ENCODE data around the gene SDC4. TPM values are rescaled to one million over a fixed set of nuclear protein-coding genes. Genes with fewer than 3 reads are reported as not detected.

SDC4 gene
- total and polyA plus RNA-seq, 5 experiments from 2014 or later, result 0.09 to 0.31 (median 0.24) TPM; not detected in 1

DNA sequence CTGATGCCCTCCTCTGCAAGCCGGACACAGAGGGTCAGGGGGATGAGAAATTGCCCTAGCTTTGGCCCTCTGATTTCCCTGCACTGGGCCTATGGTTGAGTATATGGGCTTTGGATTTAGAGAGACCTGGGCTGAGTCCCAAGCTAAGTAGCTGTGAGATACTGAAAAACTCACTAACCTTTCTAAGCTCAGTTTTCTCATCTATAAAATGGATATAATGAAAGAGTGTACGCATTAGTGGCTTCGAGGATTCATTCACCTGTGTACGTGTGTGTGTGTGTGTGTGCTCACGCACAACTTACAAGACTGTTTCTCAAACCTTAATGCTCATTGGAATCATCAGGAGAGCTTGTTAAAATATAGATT lies 54.2 kb downstream of the SDC4 start:
- no peaks in the 10 kb centered on the region for H3K9me3 Mint-ChIP-seq
- H3K36me3 Mint-ChIP-seq, result no peaks in the 10 kb centered on the region
- DNase-seq (no peak), ATAC-seq (no peak)
- H3K27me3 Mint-ChIP-seq, result peaks cover 10 to 67% (median 35%) of the 10 kb centered on the region in 5 donors
- H3K4me1 Mint-ChIP-seq, result peaks cover 0 to 19% (median 13%) of the 10 kb centered on the region in 4 donors
- POLR2A ChIA-PET, result no interaction called here
- H3K4me3 Mint-ChIP-seq, result peak overlapping the region; percentile 69 to 84 (median 76)
- H3K27ac Mint-ChIP-seq, result peak overlapping the region in 1 of 10 donors; percentile 21

DNA sequence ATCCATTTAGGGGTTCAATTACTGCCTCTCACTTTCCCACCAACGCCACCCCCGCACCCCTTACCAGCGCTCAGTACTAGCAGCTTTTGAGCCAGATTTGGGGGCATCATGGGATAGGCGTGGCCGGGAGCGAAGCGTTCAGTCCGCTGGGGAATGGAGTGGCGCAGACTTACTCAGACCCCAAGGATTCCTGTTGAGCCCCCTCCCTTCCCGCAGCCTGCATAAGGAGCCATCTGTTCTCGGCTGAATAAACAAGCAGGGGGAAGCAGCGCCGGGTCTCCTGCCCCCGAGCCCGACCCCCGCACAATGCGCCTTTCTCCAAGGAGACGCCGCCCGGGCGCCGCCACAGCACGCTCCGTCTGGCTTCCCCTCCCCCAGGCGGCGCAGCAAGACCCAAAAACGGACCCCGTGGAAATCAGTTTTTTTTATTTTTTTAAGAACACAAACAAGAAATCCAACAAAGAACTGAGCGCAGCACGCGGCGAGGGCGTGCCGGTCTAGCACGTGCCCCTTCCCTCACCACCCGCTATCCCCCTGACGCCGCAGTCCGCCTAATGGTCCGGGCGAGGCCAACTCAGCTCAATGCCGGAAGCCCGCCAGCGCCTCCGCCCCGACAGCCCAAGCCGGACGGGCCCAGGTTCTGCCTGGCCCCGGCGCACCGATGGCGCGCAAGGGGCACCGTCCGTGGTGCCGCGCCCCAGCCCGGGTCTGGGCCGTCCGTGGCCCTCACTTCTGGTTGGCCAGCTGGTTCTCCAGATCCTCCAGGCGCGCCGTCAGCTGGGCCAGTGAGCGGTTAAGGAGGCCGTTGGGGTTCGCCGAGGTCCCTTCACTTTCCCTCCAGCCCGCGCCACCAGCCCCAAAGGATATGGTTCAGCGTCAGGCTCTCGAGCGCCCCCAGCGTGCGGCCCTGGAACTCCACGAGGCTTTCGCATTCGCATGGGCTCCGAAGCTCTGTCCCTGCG lies 54.9 kb downstream of the SDC4 start:
- peaks cover 0 to 19% (median 13%) of the 10 kb centered on the region in 4 donors for H3K4me1 Mint-ChIP-seq
- H3K27ac Mint-ChIP-seq, result peak overlapping the region in 2 of 10 donors; percentile 21 to 40
- no peaks in the 10 kb centered on the region for H3K36me3 Mint-ChIP-seq
- peaks cover 13 to 68% (median 32%) of the 10 kb centered on the region in 5 donors for H3K27me3 Mint-ChIP-seq
- ATAC-seq (peak; percentile 89 to 94), DNase-seq (peak; percentile 50 to 79 (median 72))
- POLR2A ChIA-PET, result no interaction called here
- H3K4me3 Mint-ChIP-seq, result peak overlapping the region; percentile 70 to 84 (median 76)
- no peaks in the 10 kb centered on the region for H3K9me3 Mint-ChIP-seq

DNA sequence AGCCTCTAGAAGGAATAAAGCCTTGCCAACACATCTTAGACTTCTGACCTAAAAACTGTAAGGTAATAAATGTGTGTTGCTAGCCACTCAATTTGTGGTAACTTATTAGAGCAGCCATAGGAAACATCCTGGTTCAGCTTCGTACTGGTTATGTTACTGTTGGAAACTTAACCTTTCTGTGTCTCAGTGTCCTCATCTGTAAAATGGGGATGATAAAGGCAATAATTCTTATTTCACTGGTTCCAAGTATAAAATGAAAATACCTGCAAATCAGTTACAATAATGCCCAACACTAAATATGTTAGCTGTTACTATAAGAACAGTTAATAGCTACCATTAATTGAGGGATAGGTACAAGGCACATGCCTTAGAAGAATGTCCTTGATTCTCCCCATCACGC lies 55.9 kb downstream of the SDC4 start:
- ATAC-seq (no peak), DNase-seq (no peak)
- Mint-ChIP-seq H3K36me3 (no peaks in the 10 kb centered on the region), H3K27ac (peak overlapping the region in 1 of 10 donors; percentile 15), H3K9me3 (no peaks in the 10 kb centered on the region), H3K27me3 (peaks cover 15 to 66% (median 31%) of the 10 kb centered on the region in 5 donors), H3K4me3 (peak overlapping the region in 6 of 10 donors; percentile 35 to 81 (median 74)), H3K4me1 (peaks cover 0 to 19% (median 13%) of the 10 kb centered on the region in 4 donors)
- POLR2A ChIA-PET, result no interaction called here

GRCh38 chr20:45291526-45291925 lies 56.7 kb downstream of the SDC4 start:
- ATAC-seq (no peak), DNase-seq (no peak)
- POLR2A ChIA-PET, result interaction anchor here (0.6 to 1.0 kb wide), 2 partner anchors 247 to 333 kb away, joined by 3 to 4 read pairs; no protein-coding TSS in a partner anchor
- Mint-ChIP-seq H3K4me3 (no peak overlapping the region), H3K36me3 (no peaks in the 10 kb centered on the region), H3K27ac (peak overlapping the region in 1 of 10 donors; percentile 13), H3K9me3 (no peaks in the 10 kb centered on the region), H3K27me3 (peaks cover 15 to 64% (median 33%) of the 10 kb centered on the region in 5 donors), H3K4me1 (peaks cover 0 to 19% (median 13%) of the 10 kb centered on the region in 4 donors)

- Mint-ChIP-seq H3K27me3 (peaks cover 13 to 57% (median 32%) of the 10 kb centered on the region in 5 donors), H3K4me1 (peaks cover 0 to 19% (median 13%) of the 10 kb centered on the region in 4 donors), H3K27ac (no peak overlapping the region), H3K4me3 (no peak overlapping the region), H3K36me3 (no peaks in the 10 kb centered on the region), H3K9me3 (no peaks in the 10 kb centered on the region)
- POLR2A ChIA-PET, result interaction anchor here (1.0 kb wide), 1 partner anchor 247 kb away, joined by 3 read pairs; no protein-coding TSS in a partner anchor
- ATAC-seq, result peak; percentile 46 to 49
- peak; percentile 26 to 76 (median 56) for DNase-seq
These were observed 57.4 kb downstream of the SDC4 start for GRCh38 chr20:45290677-45291355.

DNA sequence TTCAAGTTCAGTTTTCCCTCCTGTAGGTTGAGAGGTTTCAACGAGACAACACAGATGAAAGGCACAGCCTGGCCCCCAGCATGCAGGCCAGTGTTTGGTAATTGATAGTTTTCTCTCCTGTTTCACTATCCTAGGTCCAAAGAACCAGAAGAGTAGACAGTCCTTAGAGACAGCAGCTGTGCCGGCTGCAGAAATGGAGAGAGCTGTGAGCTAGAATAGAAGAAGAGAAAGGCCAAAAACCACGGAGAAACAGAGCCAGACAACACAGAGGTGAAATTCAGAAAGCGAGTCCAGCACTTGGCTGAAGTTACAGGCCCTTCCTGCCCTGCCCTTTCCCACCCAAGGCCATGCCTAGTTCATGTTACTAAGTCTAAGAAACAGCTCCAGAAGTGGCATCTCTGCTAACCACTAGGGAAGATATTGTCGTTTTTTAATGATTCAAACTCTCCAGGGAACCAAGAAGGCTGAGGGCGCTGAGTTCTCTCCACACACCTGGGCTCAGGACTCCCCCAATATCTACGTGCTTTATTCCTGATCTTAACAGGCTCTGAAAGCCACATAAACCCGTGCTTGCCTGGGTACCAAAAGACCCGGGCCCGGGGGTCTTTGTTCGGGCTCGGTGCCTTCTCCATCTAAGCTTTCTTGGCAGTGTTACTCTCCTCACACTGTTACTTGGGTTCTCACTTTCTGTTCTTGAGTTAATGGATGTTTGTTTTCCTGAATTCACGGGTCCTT lies 58.1 kb downstream of the SDC4 start:
- peaks cover 0 to 19% (median 13%) of the 10 kb centered on the region in 4 donors for H3K4me1 Mint-ChIP-seq
- no peaks in the 10 kb centered on the region for H3K9me3 Mint-ChIP-seq
- DNase-seq (no peak), ATAC-seq (no peak)
- H3K27me3 Mint-ChIP-seq, result peaks cover 12 to 56% (median 32%) of the 10 kb centered on the region in 5 donors
- POLR2A ChIA-PET, result no interaction called here
- H3K4me3 Mint-ChIP-seq, result no peak overlapping the region
- H3K36me3 Mint-ChIP-seq, result no peaks in the 10 kb centered on the region
- peak overlapping the region in 2 of 10 donors; percentile 37 to 57 for H3K27ac Mint-ChIP-seq

DNA sequence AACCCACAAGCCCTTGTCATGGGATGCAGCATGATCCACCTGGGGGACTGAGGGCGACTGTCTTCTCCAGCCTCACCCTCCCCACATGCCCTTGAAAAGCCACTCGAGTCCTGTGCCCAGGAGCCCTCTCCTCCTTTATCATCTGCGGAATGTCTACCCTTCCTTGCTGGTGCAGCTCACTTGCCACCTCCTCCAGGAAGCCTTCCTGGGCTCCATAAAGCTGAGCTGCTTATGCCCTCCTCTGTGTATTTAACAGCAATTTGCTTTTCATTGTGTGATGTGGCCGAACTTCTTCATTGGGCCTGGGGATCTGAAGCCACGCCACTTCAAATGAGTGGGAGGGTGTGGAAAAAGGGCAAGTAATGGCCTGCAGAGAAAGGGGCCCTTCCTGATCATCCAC lies 59.4 kb downstream of the SDC4 start:
- ATAC-seq (no peak), DNase-seq (no peak)
- POLR2A ChIA-PET, result no interaction called here
- Mint-ChIP-seq H3K4me1 (peaks cover 2 to 16% (median 11%) of the 10 kb centered on the region in 4 donors), H3K4me3 (no peak overlapping the region), H3K27ac (peak overlapping the region in 1 of 10 donors; percentile 78), H3K9me3 (no peaks in the 10 kb centered on the region), H3K36me3 (no peaks in the 10 kb centered on the region), H3K27me3 (peaks cover 13 to 57% (median 32%) of the 10 kb centered on the region in 5 donors)

GRCh38 chr20:45288376-45288775 lies 59.8 kb downstream of the SDC4 start:
- DNase-seq, result no peak
- POLR2A ChIA-PET, result no interaction called here

DNA sequence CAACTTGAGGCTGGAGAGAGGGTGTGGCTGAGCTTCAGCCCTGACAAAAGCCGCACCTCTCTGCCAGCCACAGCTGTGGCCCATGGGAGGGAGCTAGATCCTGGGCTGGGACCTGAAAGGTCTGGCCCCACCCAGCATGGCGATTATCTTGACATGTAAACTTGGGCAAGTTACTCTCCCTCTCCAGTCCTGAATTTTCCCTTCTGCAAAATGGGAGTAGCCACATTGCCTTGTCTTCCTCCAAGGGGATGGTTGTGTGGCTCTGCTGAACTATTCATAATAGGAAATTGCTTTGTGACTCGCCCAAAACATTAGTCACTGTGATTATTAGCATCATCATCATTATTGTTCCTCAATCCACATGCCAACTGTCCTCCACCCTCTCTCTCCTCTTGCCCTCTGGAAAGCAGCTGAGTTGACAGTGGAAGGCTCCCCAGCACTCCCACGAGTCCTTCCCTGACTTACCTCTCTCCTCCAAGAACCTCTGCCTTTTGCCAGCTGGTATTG lies 64.6 kb downstream of the SDC4 start:
- no peaks in the 10 kb centered on the region for H3K9me3 Mint-ChIP-seq
- H3K27me3 Mint-ChIP-seq, result peaks cover 18 to 47% (median 30%) of the 10 kb centered on the region in 5 donors
- peaks cover 0 to 4% (median 0%) of the 10 kb centered on the region in 4 donors for H3K4me1 Mint-ChIP-seq
- no peak for DNase-seq
- POLR2A ChIA-PET, result no interaction called here
- H3K4me3 Mint-ChIP-seq, result no peak overlapping the region
- no peaks in the 10 kb centered on the region for H3K36me3 Mint-ChIP-seq
- ATAC-seq, result no peak
- no peak overlapping the region for H3K27ac Mint-ChIP-seq

More at GRCh38 chr20:45288376-45288775, 59.8 kb downstream of the SDC4 start:
- H3K4me3 Mint-ChIP-seq, result peak overlapping the region in 1 of 10 donors; percentile 30
- no peak for ATAC-seq
- H3K36me3 Mint-ChIP-seq, result no peaks in the 10 kb centered on the region
- H3K27me3 Mint-ChIP-seq, result peaks cover 13 to 56% (median 30%) of the 10 kb centered on the region in 5 donors
- no peaks in the 10 kb centered on the region for H3K9me3 Mint-ChIP-seq
- H3K4me1 Mint-ChIP-seq, result peaks cover 2 to 14% (median 8%) of the 10 kb centered on the region in 4 donors
- H3K27ac Mint-ChIP-seq, result no peak overlapping the region

DNA sequence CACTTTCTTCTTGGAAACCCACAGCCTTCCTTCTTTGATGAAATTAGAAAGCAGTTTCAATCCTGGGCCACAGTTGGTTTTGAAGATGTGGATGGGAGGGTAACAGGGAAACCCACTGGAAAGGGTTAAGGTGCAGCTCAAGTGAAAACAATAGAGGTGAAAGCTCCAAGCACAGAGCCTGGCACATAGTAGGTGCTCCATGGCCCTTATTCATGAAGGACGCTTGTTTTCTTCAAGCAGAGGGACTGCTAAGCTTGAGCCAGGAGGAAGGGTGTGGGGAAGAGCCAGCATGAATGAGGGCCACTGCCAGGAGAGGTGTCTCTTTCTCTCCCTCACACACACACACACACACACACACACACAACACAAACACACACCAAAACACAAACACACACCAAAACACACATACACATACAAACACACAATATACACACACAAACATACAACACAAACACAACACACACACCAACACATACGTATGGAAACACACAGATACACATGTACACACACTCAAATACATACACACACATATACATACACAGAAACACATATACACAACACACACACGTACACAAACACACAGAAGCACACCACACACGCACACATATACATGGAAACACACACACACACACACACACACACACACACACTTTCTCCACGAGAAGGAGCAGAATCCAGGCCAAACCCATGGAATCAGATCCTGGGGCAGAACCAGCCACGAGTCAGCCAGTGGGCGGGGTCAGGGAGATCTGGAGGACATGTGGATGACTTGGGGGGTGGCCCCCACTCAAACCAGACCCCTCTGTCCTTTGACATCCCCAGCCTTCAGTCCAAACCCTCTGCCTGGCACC lies 65.3 kb downstream of the SDC4 start:
- POLR2A ChIA-PET, result no interaction called here
- no peak for ATAC-seq
- H3K4me1 Mint-ChIP-seq, result peaks cover 0 to 4% (median 0%) of the 10 kb centered on the region in 4 donors

DNA sequence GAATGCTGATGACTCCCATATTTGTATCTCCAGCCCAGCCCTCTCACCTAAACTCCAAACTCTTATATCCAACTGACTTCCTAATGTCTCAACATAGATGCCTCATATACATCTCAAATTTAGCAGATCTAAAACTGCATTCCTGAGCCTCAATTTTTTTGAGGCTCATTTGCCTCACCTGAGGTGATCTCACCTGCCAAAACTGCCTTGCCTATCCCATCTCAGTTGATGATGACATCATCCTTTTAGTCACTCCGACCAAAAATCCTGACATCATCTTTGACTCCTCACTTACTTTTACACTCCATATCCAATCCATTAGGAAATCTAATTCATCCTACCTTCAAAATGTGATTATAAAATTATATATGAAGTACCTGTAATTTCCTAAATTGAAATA lies 68.2 kb downstream of the SDC4 start:
- H3K4me1 Mint-ChIP-seq, result peaks cover 0 to 4% (median 0%) of the 10 kb centered on the region in 4 donors
- ATAC-seq (no peak), DNase-seq (no peak)
- H3K36me3 Mint-ChIP-seq, result peaks cover 0 to 2% (median 0%) of the 10 kb centered on the region in 3 donors
- H3K4me3 Mint-ChIP-seq, result no peak overlapping the region
- peaks cover 25 to 65% (median 33%) of the 10 kb centered on the region in 5 donors for H3K27me3 Mint-ChIP-seq
- no peak overlapping the region for H3K27ac Mint-ChIP-seq
- no peaks in the 10 kb centered on the region for H3K9me3 Mint-ChIP-seq
- POLR2A ChIA-PET, result no interaction called here

More for the DNA sequence above, 65.3 kb downstream of the SDC4 start:
- Mint-ChIP-seq H3K9me3 (no peaks in the 10 kb centered on the region), H3K27ac (no peak overlapping the region), H3K27me3 (peaks cover 17 to 48% (median 29%) of the 10 kb centered on the region in 5 donors), H3K4me3 (no peak overlapping the region), H3K36me3 (peaks cover 0 to 2% (median 0%) of the 10 kb centered on the region in 3 donors)
- DNase-seq, result no peak

Data from naive thymus-derived CD8-positive, alpha-beta T cell (primary cell).